ENCODE results near the gene RBM23. TPM values are rescaled to one million over a fixed set of nuclear protein-coding genes. Genes with fewer than 3 reads are reported as not detected.

The RBM23 gene
- total RNA-seq, 1 experiment from 2014 or later: 105 TPM

- Histone ChIP-seq H3K36me3 (ENCODE audit: insufficient read depth, low read length, poor library complexity, severe bottlenecking) (peaks cover 43% of the 10 kb centered on the region), H3K9me3 (ENCODE audit: low read depth, low read length, poor library complexity, severe bottlenecking) (no peaks in the 10 kb centered on the region), H3K4me1 (ENCODE audit: insufficient read depth, low read length, poor library complexity, severe bottlenecking) (peaks cover 22% of the 10 kb centered on the region), H3K27me3 (replicated peaks; ENCODE audit: insufficient read depth, low read depth, low read length, poor library complexity) (no peaks in the 10 kb centered on the region), H3K4me3 (ENCODE audit: low read depth, low read length, poor library complexity, severe bottlenecking) (no peak overlapping the region), H3K27ac (ENCODE audit: low read depth, low read length, poor library complexity, severe bottlenecking) (no peak overlapping the region)
- TSS peak; percentile 42 for BruUV-seq (replicated peaks)
- DNase-seq (ENCODE audit: low spot score): no peak
- ChIA-PET CTCF (no interaction called here), POLR2A (ENCODE audit: low non-redundant PET) (no interaction called here)
- intact Hi-C loops (cut with micrococcal nuclease; ENCODE audit: unreplicated experiment): no loop called here
- TF ChIP-seq EZH2 (IDR thresholded peaks at IDR 0.05; ENCODE audit: borderline replicate concordance, low read depth, low read length, poor library complexity, severe bottlenecking) (no peak), CTCF (conservative IDR thresholded peaks at IDR 0.05; ENCODE audit: low read depth, low read length) (no peak)
These were observed 72.1 kb downstream of the RBM23 start for GRCh38 chr14:22846811-22847307.

GRCh38 chr14:22845821-22846625, 72.9 kb downstream of the RBM23 start:
- TF ChIP-seq EZH2 (IDR thresholded peaks at IDR 0.05; ENCODE audit: borderline replicate concordance, low read depth, low read length, poor library complexity, severe bottlenecking) (no peak), CTCF (conservative IDR thresholded peaks at IDR 0.05; ENCODE audit: low read depth, low read length) (no peak)
- Histone ChIP-seq H3K36me3 (ENCODE audit: insufficient read depth, low read length, poor library complexity, severe bottlenecking) (peaks cover 52% of the 10 kb centered on the region), H3K9me3 (ENCODE audit: low read depth, low read length, poor library complexity, severe bottlenecking) (no peaks in the 10 kb centered on the region), H3K4me1 (ENCODE audit: insufficient read depth, low read length, poor library complexity, severe bottlenecking) (peaks cover 22% of the 10 kb centered on the region), H3K27ac (ENCODE audit: low read depth, low read length, poor library complexity, severe bottlenecking) (no peak overlapping the region), H3K27me3 (replicated peaks; ENCODE audit: insufficient read depth, low read depth, low read length, poor library complexity) (no peaks in the 10 kb centered on the region), H3K4me3 (ENCODE audit: low read depth, low read length, poor library complexity, severe bottlenecking) (no peak overlapping the region)
- intact Hi-C loops (cut with micrococcal nuclease; ENCODE audit: unreplicated experiment): no loop called here
- POLR2A ChIA-PET (ENCODE audit: low non-redundant PET): no interaction called here
- CTCF ChIA-PET: no interaction called here
- BruUV-seq (replicated peaks): no TSS peak
- no peak for DNase-seq (ENCODE audit: low spot score)

- intact Hi-C loops (cut with micrococcal nuclease; ENCODE audit: unreplicated experiment): no loop called here
- H3K9me3 ChIP-seq (ENCODE audit: low read depth, low read length, poor library complexity, severe bottlenecking): no peaks in the 10 kb centered on the region
- TF ChIP-seq CTCF (conservative IDR thresholded peaks at IDR 0.05; ENCODE audit: low read depth, low read length) (no peak), EZH2 (IDR thresholded peaks at IDR 0.05; ENCODE audit: borderline replicate concordance, low read depth, low read length, poor library complexity, severe bottlenecking) (no peak)
- H3K4me3 ChIP-seq (ENCODE audit: low read depth, low read length, poor library complexity, severe bottlenecking): no peak overlapping the region
- H3K27ac ChIP-seq (ENCODE audit: low read depth, low read length, poor library complexity, severe bottlenecking): no peak overlapping the region
- peaks cover 22% of the 10 kb centered on the region for H3K4me1 ChIP-seq (ENCODE audit: insufficient read depth, low read length, poor library complexity, severe bottlenecking)
- DNase-seq (ENCODE audit: low spot score): no peak
- H3K27me3 ChIP-seq (replicated peaks; ENCODE audit: insufficient read depth, low read depth, low read length, poor library complexity): no peaks in the 10 kb centered on the region
- BruUV-seq (replicated peaks): no TSS peak
- peaks cover 54% of the 10 kb centered on the region for H3K36me3 ChIP-seq (ENCODE audit: insufficient read depth, low read length, poor library complexity, severe bottlenecking)
- CTCF ChIA-PET: no interaction called here
- POLR2A ChIA-PET (ENCODE audit: low non-redundant PET): no interaction called here
These were observed 73.9 kb downstream of the RBM23 start for GRCh38 chr14:22845103-22845394.
